Cardiac fibroblast (primary cell): Measurements from ENCODE around the gene SECISBP2.
A peak's percentile ranks its signal among the peaks of the same experiment; 100 is the strongest.

ENCODE experiments used
- DNase-seq, 2 donors: peaks; one replicate each; pipeline versions ENCODE4 v3.0.0 to v3.0.0-alpha.2; 2010; ENCODE audit warnings: low read depth in 2 of 2
- H3K4me3 ChIP-seq, 2 donors: replicated peaks in 1 of 2; 1 replicate in 1 of 2; 2 replicates in 1 of 2; pipeline ENCODE4 v1.5.1; 2011; ENCODE audit warnings: low read depth in 2 of 2, low read length in 2 of 2, mild to moderate bottlenecking in 2 of 2, moderate library complexity in 1 of 2
- CTCF ChIP-seq: IDR thresholded peaks from one replicate; pipeline ENCODE4 v1.5.1; 2011; ENCODE audit warnings: low read depth, mild to moderate bottlenecking, low read length, inconsistent platforms

The SECISBP2 gene

GRCh38 chr9:89398621-89399020 is 80.3 kb downstream of the SECISBP2 start:
- no peak for DNase-seq
- no peak for TF ChIP-seq CTCF
- H3K4me3 ChIP-seq = no peak overlapping the region

DNA sequence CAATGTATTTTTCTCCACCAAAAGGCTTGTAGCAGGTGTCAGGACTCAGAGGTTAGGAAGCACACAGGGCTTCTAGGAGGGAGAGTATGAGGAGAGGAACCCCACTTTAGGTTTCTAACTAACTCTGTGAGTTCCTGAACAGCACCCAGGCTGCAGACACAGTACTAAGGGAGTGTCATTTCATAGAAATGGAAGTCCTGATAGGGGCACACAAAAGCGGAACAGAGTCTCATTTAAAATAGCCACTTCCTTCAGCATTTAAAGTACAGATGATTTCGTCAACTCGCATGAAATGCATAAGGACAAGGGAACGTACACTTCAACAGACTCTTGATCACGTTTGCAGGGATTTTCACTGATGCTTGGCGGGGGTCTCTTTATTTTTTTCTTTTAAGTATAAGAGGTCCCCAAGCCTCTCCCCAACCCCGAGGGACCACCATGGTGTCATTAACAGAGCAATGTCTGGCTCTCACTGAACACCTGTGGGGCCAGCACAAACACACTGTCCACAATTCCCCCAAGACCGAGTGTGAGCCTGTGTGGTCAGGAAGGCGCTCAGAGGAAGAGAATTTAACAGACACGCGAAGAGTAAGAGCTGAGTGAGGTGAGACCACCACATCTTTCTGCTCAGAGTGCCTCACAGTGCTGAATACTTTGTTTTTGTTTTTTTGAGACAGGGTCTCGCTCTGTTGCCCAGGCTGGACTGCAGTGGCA is 82.3 kb downstream of the SECISBP2 start:
- no peak overlapping the region for H3K4me3 ChIP-seq
- no peak for DNase-seq
- TF ChIP-seq CTCF = no peak

- no peak for DNase-seq
- H3K4me3 ChIP-seq = no peak overlapping the region
- no peak for TF ChIP-seq CTCF
These were observed 84.6 kb downstream of the SECISBP2 start for GRCh38 chr9:89402695-89403427.

GRCh38 chr9:89404074-89404473 is 85.8 kb downstream of the SECISBP2 start:
- DNase-seq = no peak
- no peak overlapping the region for H3K4me3 ChIP-seq
- no peak for TF ChIP-seq CTCF

DNA sequence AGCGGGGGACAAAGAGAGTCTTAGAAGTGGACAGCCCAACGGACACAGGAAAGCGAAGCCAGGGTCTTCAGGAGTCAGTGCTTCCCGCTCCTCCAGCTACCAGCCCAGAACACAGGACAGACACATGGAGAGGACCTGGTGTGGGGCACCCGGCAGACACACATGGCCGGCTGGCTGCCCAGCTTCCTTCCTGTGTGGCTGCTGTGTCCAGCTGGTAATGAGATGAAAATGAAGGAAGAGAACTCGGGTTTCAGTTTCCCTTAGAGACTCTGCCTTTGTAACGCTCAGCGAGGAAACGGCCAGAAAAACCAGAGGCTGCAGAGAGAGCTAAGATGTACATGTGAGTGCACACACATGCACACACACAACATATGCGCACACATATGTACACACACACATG is 87.5 kb downstream of the SECISBP2 start:
- no peak for DNase-seq
- no peak overlapping the region for H3K4me3 ChIP-seq
- TF ChIP-seq CTCF = no peak

DNA sequence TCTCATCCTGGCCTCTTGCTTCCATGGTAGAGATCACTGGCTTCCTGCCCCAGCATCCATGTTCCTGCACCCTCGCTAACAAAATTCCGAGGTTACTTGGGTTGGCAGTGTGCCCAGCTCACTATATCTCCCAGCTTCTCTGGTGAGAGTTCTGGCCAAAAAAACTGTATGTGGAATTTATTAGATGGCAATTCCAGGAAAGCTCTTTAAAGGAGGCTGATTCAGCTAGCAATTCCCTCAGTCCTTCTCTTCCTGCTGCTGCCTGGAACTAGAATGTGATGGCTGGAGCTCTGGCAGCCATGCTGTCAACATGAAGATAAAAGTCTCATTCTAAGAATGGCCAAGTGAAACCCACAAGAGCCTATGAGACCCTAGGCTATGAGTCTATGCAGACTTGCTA is 88.8 kb downstream of the SECISBP2 start:
- no peak for TF ChIP-seq CTCF
- peak in 1 of 2 donors; percentile 40 for DNase-seq
- H3K4me3 ChIP-seq = no peak overlapping the region
